Ectodermal cell (in vitro differentiated cells): Measurements from ENCODE around the gene SLC35G3.
"Not testable (repeated sequence)": the region's sequence is repeated elsewhere in the genome, so short reads cannot be mapped to it uniquely, and the experiment has no call there.

Source experiments
- H3K27ac ChIP-seq: 2 replicates; pipeline ENCODE4 v1.7.0; 2013; ENCODE audit warnings: mild to moderate bottlenecking, low read depth, low read length; ENCODE audit not compliant: insufficient read depth, poor library complexity, severe bottlenecking
- H3K27me3 ChIP-seq: 2 replicates; pipeline ENCODE4 v1.7.0; 2013; ENCODE audit warnings: mild to moderate bottlenecking, low read length; ENCODE audit not compliant: insufficient read depth, control insufficient read depth, poor library complexity, severe bottlenecking
- H3K36me3 ChIP-seq: one replicate; pipeline ENCODE4 v1.7.0; 2013; ENCODE audit warnings: low read length; ENCODE audit not compliant: control insufficient read depth, insufficient read depth
- H3K4me1 ChIP-seq: one replicate; pipeline ENCODE4 v1.7.0; 2013; ENCODE audit warnings: low read length; ENCODE audit not compliant: control insufficient read depth, insufficient read depth
- H3K4me3 ChIP-seq: 2 replicates; pipeline ENCODE4 v1.7.0; 2013; ENCODE audit warnings: low read depth, low read length, control low read depth; ENCODE audit not compliant: insufficient read depth
- H3K9me3 ChIP-seq: 2 replicates; pipeline ENCODE4 v1.7.0; 2013; ENCODE audit warnings: mild to moderate bottlenecking, low read length, moderate library complexity; ENCODE audit not compliant: control insufficient read depth
- WGBS, 2 experiments: methylation state at CpG; one replicate each; pipeline ENCODE4 v1.1.7; 2013; ENCODE audit warnings: missing lambda C conversion rate in 2 of 2; 5-methylcytosine and 5-hydroxymethylcytosine counted together

SLC35G3 gene

DNA sequence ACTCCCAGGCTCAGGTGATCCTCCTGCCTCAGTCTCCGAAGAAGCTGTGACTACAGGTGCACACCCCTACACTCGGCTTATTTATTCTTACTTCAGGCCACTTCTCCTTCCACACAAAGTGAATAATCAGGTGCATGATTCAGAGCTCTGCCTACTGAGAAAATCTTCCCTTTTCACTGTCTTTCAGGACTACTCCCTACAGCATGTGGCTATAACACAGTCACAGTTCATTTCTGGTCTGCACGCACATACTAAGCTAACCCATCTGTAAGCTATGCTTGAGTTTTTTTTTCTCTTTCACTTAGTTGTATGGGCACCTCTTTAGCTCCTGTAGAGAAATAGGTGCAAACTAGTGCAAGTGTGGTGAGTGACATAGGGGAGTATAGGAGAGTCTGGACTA lies 41.1 kb upstream of the SLC35G3 start:
- Histone ChIP-seq H3K27ac (no peak overlapping the region), H3K27me3 (peaks cover 4% of the 10 kb centered on the region), H3K9me3 (no peaks in the 10 kb centered on the region), H3K4me3 (no peak overlapping the region), H3K36me3 (no peaks in the 10 kb centered on the region), H3K4me1 (no peaks in the 10 kb centered on the region)
- 90 to 92% methylated on average over 3 of the region's 3 CpGs for WGBS, 2 experiments

DNA sequence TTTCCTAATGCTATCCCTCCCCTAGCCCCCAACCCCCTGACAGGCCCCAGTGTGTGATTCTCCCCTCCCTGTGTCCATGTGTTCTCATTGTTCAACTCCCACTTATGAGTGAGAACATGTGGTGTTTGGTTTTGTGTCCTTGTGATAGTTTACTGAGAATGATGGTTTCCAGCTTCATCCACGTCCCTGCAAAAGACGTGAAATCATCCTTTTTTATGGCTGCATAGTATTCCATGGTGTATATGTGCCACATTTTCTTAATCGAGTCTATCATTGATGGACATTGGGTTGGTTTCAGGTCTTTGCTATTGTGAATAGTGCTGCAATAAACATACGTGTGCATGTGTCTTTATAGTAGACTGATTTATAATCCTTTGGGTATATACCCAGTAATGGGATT lies 40.1 kb upstream of the SLC35G3 start:
- not testable (repeated sequence) for H3K27ac ChIP-seq, H3K27me3 ChIP-seq, H3K36me3 ChIP-seq, H3K9me3 ChIP-seq, H3K4me3 ChIP-seq, H3K4me1 ChIP-seq
- WGBS, 2 experiments: 81 to 87% methylated on average over 4 of the region's 4 CpGs

DNA sequence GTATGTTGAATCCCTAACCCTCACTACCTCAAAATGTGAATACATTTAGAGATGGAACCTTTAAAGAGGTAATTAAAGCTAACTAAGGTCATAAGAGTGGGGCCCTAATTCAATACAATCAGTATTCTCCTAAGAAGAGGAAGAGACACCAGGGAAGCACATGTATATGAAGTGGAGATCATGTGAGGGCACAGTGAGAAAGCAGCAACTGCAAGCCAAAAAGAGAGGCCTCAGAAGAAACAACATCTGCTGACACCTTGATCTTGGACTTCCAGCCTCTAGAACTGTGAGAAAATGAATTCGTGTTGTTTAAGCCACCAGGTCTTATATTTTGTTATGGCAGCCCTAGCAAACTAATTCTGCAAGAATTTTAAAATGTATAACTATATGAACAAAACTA lies 35.4 kb upstream of the SLC35G3 start:
- H3K9me3 ChIP-seq: no peaks in the 10 kb centered on the region
- H3K4me3 ChIP-seq: no peak overlapping the region
- WGBS, 2 experiments: 81% methylated on average over 1 of the region's 1 CpG; no CpG with 5 or more reads in 1 of the 2 experiments
- no peaks in the 10 kb centered on the region for H3K4me1 ChIP-seq
- H3K36me3 ChIP-seq: no peaks in the 10 kb centered on the region
- H3K27me3 ChIP-seq: no peaks in the 10 kb centered on the region
- no peak overlapping the region for H3K27ac ChIP-seq

DNA sequence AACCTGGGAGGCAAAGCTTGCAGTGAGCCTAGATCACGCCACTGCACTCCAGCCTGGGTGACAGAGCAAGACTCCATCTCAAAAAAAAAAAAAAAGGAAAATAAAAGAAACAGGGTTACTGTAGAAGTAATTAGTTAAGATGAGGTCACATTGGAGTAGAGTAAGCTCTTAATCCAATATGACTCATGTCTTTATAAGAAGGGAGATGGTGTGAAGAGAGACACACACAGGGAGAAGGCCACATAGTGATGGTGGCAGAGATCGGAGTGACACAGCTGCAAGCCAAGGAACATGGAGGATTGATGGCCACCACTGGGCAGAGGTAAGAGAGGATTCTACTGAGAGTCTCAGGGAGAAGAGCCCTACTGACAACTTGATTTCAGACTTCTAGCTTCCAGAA lies 33.4 kb upstream of the SLC35G3 start:
- H3K4me3 ChIP-seq: no peak overlapping the region
- H3K9me3 ChIP-seq: no peaks in the 10 kb centered on the region
- WGBS, 2 experiments: 98 to 99% methylated on average over 2 of the region's 2 CpGs
- no peaks in the 10 kb centered on the region for H3K36me3 ChIP-seq
- no peak overlapping the region for H3K27ac ChIP-seq
- H3K4me1 ChIP-seq: no peaks in the 10 kb centered on the region
- H3K27me3 ChIP-seq: no peaks in the 10 kb centered on the region

DNA sequence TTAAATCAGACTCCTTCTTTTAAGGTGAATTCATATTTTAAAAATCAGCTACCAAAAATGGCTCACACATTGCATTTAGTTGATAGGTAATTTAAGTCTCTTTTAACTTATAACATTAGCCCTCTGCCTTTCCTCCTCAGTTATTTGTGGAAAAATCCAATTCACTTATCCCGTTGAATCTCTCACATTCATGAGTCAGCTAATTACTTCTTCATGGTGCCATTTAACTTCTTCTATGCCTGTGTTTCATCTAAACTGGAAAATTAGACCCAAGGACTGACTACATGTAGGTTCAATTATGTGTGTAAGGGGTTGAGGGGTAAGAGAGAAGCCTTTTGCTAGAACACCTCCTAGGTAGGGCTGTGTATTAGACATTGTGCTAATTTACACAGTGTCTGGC lies 30.2 kb upstream of the SLC35G3 start:
- WGBS, 2 experiments: 88 to 92% methylated on average over 1 of the region's 1 CpG
- no peak overlapping the region for H3K27ac ChIP-seq
- H3K4me1 ChIP-seq: no peaks in the 10 kb centered on the region
- no peaks in the 10 kb centered on the region for H3K9me3 ChIP-seq
- no peak overlapping the region for H3K4me3 ChIP-seq
- H3K36me3 ChIP-seq: no peaks in the 10 kb centered on the region
- H3K27me3 ChIP-seq: no peaks in the 10 kb centered on the region

DNA sequence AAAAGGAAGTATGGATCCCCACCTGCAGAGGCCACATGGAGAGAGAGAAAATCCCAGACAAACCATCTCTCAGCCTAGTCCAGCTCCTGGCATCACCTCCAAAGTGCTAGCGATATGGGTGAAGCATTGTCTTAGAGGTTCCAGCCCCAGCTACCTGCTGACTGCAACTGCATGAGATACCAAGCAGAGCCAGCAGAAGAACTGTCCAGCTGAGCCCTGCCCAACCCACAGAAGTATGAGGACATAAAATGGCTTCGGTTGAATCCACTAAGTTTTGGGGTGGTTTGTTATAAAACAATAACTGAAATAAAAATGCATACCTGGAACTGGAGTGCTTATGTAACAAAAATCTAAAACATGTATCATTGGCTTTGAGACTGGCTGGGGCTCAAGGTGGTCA lies 28.3 kb upstream of the SLC35G3 start:
- WGBS, 2 experiments: 94 to 98% methylated on average over 2 of the region's 2 CpGs

DNA sequence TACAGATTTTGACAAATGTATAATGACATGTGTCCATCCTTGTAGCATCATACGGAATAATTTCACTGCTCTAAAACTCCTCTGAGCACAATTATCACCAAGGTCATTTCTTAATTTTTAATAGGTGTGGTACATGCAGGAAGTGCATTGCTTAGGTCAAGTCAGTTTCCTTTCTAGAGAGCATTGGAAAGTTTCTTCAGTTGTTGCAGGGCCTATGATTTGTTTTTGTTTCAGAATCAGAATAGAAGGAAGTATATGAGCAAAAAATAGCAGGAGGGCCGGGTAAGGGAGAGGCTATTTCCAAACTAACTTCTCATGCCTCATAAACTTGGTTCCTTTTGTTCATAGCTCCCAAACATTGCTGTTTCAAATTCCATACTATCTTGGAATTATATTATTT lies 24.7 kb upstream of the SLC35G3 start:
- WGBS, 2 experiments: 87 to 100% methylated on average over 1 to 2 of the region's 2 CpGs
- Histone ChIP-seq H3K36me3 (no peaks in the 10 kb centered on the region), H3K27me3 (no peaks in the 10 kb centered on the region), H3K27ac (no peak overlapping the region), H3K9me3 (no peaks in the 10 kb centered on the region), H3K4me1 (no peaks in the 10 kb centered on the region), H3K4me3 (no peak overlapping the region)

More for the DNA sequence above, 28.3 kb upstream of the SLC35G3 start:
- no peaks in the 10 kb centered on the region for H3K9me3 ChIP-seq
- H3K27ac ChIP-seq: no peak overlapping the region
- no peaks in the 10 kb centered on the region for H3K27me3 ChIP-seq
- H3K4me1 ChIP-seq: no peaks in the 10 kb centered on the region
- H3K36me3 ChIP-seq: no peaks in the 10 kb centered on the region
- H3K4me3 ChIP-seq: no peak overlapping the region

DNA sequence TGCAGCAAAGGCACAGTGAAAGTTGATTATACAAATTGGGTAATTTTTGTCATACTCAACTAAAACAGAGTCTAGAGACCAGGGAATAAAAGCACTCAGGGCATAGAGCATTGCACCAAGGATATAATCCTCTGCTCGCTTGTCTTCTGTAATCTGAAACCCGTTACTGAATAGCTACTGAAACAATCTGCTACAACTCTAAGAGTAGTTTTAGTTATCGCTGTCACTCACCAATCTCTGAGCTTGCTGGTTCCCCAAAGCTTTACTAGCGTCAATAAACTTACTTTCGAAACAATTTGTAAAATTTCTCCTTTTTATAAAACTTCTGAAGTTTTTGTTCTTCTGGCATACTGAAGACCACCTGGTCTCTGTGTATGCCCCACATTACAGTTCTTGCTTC lies 22.9 kb upstream of the SLC35G3 start:
- no peaks in the 10 kb centered on the region for H3K36me3 ChIP-seq
- no peaks in the 10 kb centered on the region for H3K4me1 ChIP-seq
- no peak overlapping the region for H3K4me3 ChIP-seq
- WGBS, 2 experiments: 82 to 85% methylated on average over 5 of the region's 5 CpGs
- no peaks in the 10 kb centered on the region for H3K9me3 ChIP-seq
- H3K27ac ChIP-seq: no peak overlapping the region
- no peaks in the 10 kb centered on the region for H3K27me3 ChIP-seq

DNA sequence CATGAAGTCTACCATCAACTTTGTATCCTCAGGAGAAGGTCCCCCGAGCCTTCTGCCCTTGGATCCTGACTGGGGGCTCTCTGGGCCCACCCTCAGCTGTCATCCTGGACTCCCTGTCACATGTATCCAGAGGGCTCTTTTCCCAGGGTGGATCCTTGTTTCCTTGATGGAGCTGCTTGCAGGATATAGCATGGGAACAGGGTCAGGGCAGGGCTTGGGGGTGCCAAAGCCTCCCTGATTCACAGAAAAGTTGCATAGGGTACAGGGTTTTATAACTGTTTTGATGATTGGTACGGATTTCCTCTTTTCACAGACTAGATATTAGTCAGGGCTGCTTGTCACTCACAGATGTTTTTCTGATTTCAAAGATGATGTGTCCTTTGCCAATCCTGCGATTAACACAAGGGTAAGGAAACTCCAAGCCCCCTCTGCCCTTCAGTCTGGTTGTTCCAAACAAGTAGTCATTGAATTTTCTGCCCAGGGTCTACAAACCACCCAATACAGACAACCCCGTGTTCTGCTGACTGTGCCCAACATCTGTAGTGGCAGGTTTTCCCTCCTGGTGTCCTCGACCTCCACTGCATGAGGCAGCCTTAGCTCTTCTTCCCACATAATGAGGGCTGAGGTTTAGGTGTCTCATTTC lies 20.6 kb upstream of the SLC35G3 start:
- H3K4me1 ChIP-seq: no peaks in the 10 kb centered on the region
- peaks cover 3% of the 10 kb centered on the region for H3K27me3 ChIP-seq
- no peak overlapping the region for H3K27ac ChIP-seq
- 87 to 90% methylated on average over 5 of the region's 5 CpGs for WGBS, 2 experiments
- no peaks in the 10 kb centered on the region for H3K36me3 ChIP-seq
- no peaks in the 10 kb centered on the region for H3K9me3 ChIP-seq
- H3K4me3 ChIP-seq: no peak overlapping the region

DNA sequence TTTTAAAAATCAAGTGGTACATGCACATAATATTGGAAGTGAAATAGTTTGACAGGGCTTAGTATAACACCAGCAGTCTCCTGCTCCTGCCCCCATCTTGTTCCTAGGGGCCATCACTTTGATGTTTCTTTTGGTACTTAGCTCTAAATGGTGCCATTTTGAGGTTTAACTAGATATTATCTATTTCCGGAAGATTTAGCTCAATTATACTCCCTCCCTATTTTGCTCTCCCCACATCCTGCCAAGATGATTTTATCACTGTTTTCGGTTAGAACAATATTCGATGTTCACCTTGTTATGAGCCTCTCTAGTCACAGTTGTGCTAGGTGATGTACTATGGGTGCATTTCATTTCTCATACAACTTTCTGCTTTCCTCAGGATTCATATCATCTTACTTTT lies 20.0 kb upstream of the SLC35G3 start:
- Histone ChIP-seq H3K27ac (no peak overlapping the region), H3K27me3 (peaks cover 3% of the 10 kb centered on the region), H3K9me3 (no peaks in the 10 kb centered on the region), H3K4me3 (no peak overlapping the region), H3K4me1 (no peaks in the 10 kb centered on the region), H3K36me3 (no peaks in the 10 kb centered on the region)
- 89 to 95% methylated on average over 3 of the region's 3 CpGs for WGBS, 2 experiments

DNA sequence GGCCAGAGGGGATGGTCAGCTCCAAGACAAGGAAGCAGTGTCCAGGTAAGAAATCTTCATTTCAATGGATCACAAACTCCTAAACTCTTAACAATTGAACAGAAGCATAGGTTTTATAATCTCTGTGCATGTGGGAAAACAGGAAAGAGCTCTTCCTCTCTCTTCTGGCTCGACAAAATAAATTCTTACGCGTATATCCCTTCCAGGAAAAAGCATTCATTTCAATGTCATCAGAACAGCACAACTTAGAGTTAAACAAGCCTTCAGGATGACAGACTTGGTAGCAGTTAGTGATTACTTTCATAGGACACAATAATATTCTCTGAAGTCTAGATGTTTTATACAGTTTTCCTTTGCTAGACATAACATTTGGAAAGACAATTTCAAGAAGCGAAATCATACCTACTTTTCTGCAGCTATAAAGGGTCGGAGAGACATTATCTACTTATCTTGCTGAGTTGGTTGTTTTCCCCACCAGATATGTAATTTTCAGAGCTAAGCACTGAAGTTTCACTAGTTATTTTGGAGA lies 19.3 kb upstream of the SLC35G3 start:
- Histone ChIP-seq H3K4me1 (no peaks in the 10 kb centered on the region), H3K9me3 (no peaks in the 10 kb centered on the region), H3K27me3 (peaks cover 3% of the 10 kb centered on the region), H3K27ac (no peak overlapping the region), H3K36me3 (no peaks in the 10 kb centered on the region), H3K4me3 (no peak overlapping the region)
- WGBS, 2 experiments: 87 to 92% methylated on average over 5 of the region's 5 CpGs
